ENCODE data around the gene OR51Q1.

The OR51Q1 gene

GRCh38 chr11:5443835-5444393, 22.0 kb downstream of the OR51Q1 start:
- no peak overlapping the region for H3K4me3 ChIP-seq (ENCODE audit: low read length)
- WGBS: 84% methylated on average over 1 of the region's 2 CpGs
- H3K27me3 ChIP-seq (ENCODE audit: insufficient read depth, low read length): no peaks in the 10 kb centered on the region
- H3K9me3 ChIP-seq (ENCODE audit: insufficient read depth, low read depth, low read length): no peaks in the 10 kb centered on the region
- no peaks in the 10 kb centered on the region for H3K36me3 ChIP-seq (ENCODE audit: insufficient read depth, low read length)
- no peak overlapping the region for H3K9ac ChIP-seq (ENCODE audit: low read depth, low read length)
- no peaks in the 10 kb centered on the region for H3K4me1 ChIP-seq (ENCODE audit: insufficient read depth, low read length)
- H3K27ac ChIP-seq (ENCODE audit: low read depth, low read length): no peak overlapping the region

DNA sequence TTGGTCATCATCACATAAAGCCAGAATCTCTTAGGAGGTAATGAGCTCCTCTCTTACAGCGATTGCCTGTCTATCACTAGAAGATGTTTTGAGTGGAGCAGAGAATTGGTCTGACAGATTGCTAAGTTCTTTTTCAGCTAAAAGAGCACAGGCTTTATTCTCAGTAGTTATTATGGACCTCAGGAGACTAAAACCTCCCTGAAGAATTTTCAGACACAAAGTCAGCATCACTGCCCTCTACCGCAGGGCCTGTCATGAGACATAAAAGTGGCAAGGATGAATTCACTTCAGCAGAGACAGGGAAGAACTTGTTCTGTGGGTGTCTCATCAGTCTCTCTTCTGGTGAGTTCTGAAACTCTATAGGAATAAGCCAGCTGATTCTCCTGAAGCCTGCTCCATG, 27.1 kb downstream of the OR51Q1 start, which contains the start of gene OR51I2:
Gene OR51I2 (plus strand): TSS at position 301 of the 400 bp plus-strand sequence. CDS start 4,166 bp downstream, outside the sequence.
- H3K36me3 ChIP-seq (ENCODE audit: insufficient read depth, low read length): no peaks in the 10 kb centered on the region
- no peak within 1 kb of the TSS for H3K4me3 ChIP-seq (ENCODE audit: low read length)
- no peaks in the 10 kb centered on the region for H3K27me3 ChIP-seq (ENCODE audit: insufficient read depth, low read length)
- peaks cover 7% of the 10 kb centered on the region for H3K4me1 ChIP-seq (ENCODE audit: insufficient read depth, low read length)
- H3K27ac ChIP-seq (ENCODE audit: low read depth, low read length): no peak within 1 kb of the TSS
- no peak within 1 kb of the TSS for H3K9ac ChIP-seq (ENCODE audit: low read depth, low read length)
- no peaks in the 10 kb centered on the region for H3K9me3 ChIP-seq (ENCODE audit: insufficient read depth, low read depth, low read length)
- 97% methylated on average over 2 of the region's 2 CpGs for WGBS

- Histone ChIP-seq H3K4me1 (ENCODE audit: insufficient read depth, low read length) (peaks cover 7% of the 10 kb centered on the region), H3K9ac (ENCODE audit: low read depth, low read length) (no peak overlapping the region), H3K27ac (ENCODE audit: low read depth, low read length) (no peak overlapping the region), H3K9me3 (ENCODE audit: insufficient read depth, low read depth, low read length) (no peaks in the 10 kb centered on the region), H3K27me3 (ENCODE audit: insufficient read depth, low read length) (no peaks in the 10 kb centered on the region), H3K4me3 (ENCODE audit: low read length) (no peak overlapping the region), H3K36me3 (ENCODE audit: insufficient read depth, low read length) (no peaks in the 10 kb centered on the region)
- WGBS: 92% methylated on average over 3 of the region's 4 CpGs
These were observed 27.5 kb downstream of the OR51Q1 start for GRCh38 chr11:5449432-5449831.

DNA sequence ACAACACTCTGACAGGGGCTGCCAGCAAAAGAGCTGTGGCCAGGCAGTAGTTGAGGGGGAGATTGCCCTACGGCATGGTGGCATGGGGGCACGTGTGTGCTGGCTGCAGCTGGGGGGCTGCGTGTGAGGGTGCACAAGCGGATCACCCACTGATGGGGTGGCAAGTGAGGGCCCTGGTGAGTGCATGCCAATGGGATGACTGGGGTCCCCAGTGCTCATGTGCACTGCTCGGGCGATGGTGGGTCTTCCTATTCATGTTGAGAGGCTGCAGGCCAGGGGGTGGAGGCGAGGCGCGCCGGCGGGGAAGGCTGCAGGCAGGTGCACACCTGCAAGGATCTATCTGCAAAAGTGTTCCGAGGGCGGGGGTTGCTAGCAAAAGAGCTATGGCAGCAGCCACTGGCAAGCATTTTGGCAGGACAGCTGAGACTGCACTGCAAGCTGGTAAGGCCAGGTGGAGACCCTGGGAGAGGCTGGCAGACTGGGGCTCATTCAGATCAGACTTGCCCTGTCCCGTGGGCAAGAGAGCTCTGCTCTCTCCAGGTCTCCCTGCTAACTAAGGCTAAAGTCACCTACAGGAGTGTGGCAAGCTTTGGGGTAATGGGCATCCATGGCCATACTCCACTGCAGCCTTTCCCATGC, 39.2 kb downstream of the OR51Q1 start:
- Histone ChIP-seq H3K4me1 (ENCODE audit: insufficient read depth, low read length) (no peaks in the 10 kb centered on the region), H3K27ac (ENCODE audit: low read depth, low read length) (no peak overlapping the region), H3K36me3 (ENCODE audit: insufficient read depth, low read length) (no peaks in the 10 kb centered on the region), H3K9me3 (ENCODE audit: insufficient read depth, low read depth, low read length) (no peaks in the 10 kb centered on the region), H3K4me3 (ENCODE audit: low read length) (no peak overlapping the region), H3K27me3 (ENCODE audit: insufficient read depth, low read length) (no peaks in the 10 kb centered on the region), H3K9ac (ENCODE audit: low read depth, low read length) (no peak overlapping the region)
- WGBS: 90% methylated on average over 14 of the region's 14 CpGs

DNA sequence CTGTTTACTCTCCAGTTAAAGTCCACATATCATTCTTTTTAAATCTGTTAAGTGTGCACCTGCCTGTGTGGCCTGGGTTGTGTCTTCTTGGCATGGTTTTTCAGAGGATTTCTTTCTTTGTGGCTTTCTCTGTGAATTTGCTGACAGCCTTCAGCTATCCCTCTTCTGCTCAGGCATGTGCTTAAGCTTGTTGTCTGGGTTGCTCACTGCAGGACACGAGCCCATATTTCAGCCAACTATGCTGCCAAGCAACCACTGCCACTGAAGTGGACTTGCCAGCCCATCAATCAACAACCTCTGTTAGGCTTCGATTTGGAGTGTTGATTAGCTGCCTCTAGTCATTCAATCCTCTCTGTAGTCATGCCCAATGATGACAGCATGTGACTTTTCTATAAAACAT, 45.6 kb downstream of the OR51Q1 start:
- H3K4me3 ChIP-seq (ENCODE audit: low read length): no peak overlapping the region

More for the DNA sequence above, 45.6 kb downstream of the OR51Q1 start:
- H3K27me3 ChIP-seq (ENCODE audit: insufficient read depth, low read length): no peaks in the 10 kb centered on the region
- 95% methylated on average over 2 of the region's 2 CpGs for WGBS
- H3K9ac ChIP-seq (ENCODE audit: low read depth, low read length): no peak overlapping the region
- no peaks in the 10 kb centered on the region for H3K36me3 ChIP-seq (ENCODE audit: insufficient read depth, low read length)
- no peak overlapping the region for H3K27ac ChIP-seq (ENCODE audit: low read depth, low read length)
- H3K4me1 ChIP-seq (ENCODE audit: insufficient read depth, low read length): no peaks in the 10 kb centered on the region
- H3K9me3 ChIP-seq (ENCODE audit: insufficient read depth, low read depth, low read length): no peaks in the 10 kb centered on the region
